Kidney (tissue), 14 donors: Measurements from ENCODE around the gene AKT3. TPM values are rescaled to one million over a fixed set of nuclear protein-coding genes. Genes with fewer than 3 reads are reported as not detected.

Experiments
- DNase-seq, 5 donors: peaks; one replicate each; pipeline ENCODE4 v3.0.0-alpha.2; 2013 to 2020
- FAIRE-seq: peaks from 2 replicates; lab custom pipeline; 2012; peaks lifted over from hg19 to GRCh38; lab: Jason Lieb, UNC
- H3K27ac ChIP-seq, 2 donors: one replicate each; pipeline ENCODE4 v1.7.0; 2013; ENCODE audit warnings: low read depth in 2 of 2, low read length in 2 of 2, inconsistent platforms in 1 of 2
- H3K27me3 ChIP-seq: one replicate; pipeline ENCODE4 v1.7.1; 2013; ENCODE audit warnings: low read length, inconsistent platforms; ENCODE audit not compliant: control insufficient read depth, insufficient read depth
- H3K36me3 ChIP-seq, 3 donors: one replicate each; pipeline versions ENCODE4 v1.7.0 to v1.7.1; 2013; ENCODE audit warnings: low read length in 3 of 3, control low read depth in 1 of 3, inconsistent platforms in 1 of 3; ENCODE audit not compliant: insufficient read depth in 3 of 3, control insufficient read depth in 2 of 3
- H3K4me1 ChIP-seq, 3 donors: one replicate each; pipeline versions ENCODE4 v1.7.0 to v1.7.1; 2013; ENCODE audit warnings: low read length in 3 of 3, inconsistent platforms in 1 of 3, low read depth in 1 of 3; ENCODE audit not compliant: control insufficient read depth in 2 of 3, insufficient read depth in 2 of 3
- H3K4me3 ChIP-seq, 3 donors: one replicate each; pipeline versions ENCODE4 v1.7.0 to v1.8.1; 2013; ENCODE audit warnings: low read length in 3 of 3, control low read depth in 1 of 3, inconsistent platforms in 1 of 3
- H3K9ac ChIP-seq, 3 donors: one replicate each; pipeline versions ENCODE4 v1.7.0 to v1.7.1; 2013; ENCODE audit warnings: low read length in 3 of 3, control low read depth in 1 of 3, inconsistent platforms in 1 of 3
- H3K9me3 ChIP-seq, 3 donors: one replicate each; pipeline versions ENCODE4 v1.7.0 to v1.7.1; 2013; ENCODE audit warnings: low read length in 3 of 3, control low read depth in 1 of 3, inconsistent platforms in 1 of 3; ENCODE audit not compliant: control insufficient read depth in 2 of 3, insufficient read depth in 1 of 3
- intact Hi-C: fragments of 100-400 bp; cut with DNase I; formaldehyde crosslinking; loops from one replicate; pipeline ENCODE4 v1.11.1; 2022
- polyA plus RNA-seq: library from polyadenylated mRNA; stranded (reverse); fragments of 350-450 nt; fragmentation: Illumina TruSeq; extraction: RNeasy Lipid Tissue Mini Kit (QIAGEN cat#74804); gene quantifications from one replicate; pipeline ENCODE4 v1.2.3, GENCODE V29; 2014; ENCODE audit warnings: low read depth, low replicate concordance; ENCODE audit not compliant: insufficient read depth
- total RNA-seq: library from RNA; stranded (reverse); fragmentation: NEBNext Ultra II Directional; extraction: Animal tissue kit (Norgen Biotek cat#: 25700); gene quantifications from one replicate; pipeline ENCODE4 v1.2.1, GENCODE V29; 2021
- TF ChIP-seq, protein P1 (sequence below): IDR thresholded peaks from 3 replicates; pipeline ENCODE4 v1.5.1; 2012; ENCODE audit warnings: mild to moderate bottlenecking, moderate library complexity, borderline replicate concordance; ENCODE audit not compliant: insufficient read depth; ENCODE audit errors: extremely low read depth
- donor health status: control.
- donor health status: control.
- donor health status: control.
- donor health status: control.
- donor health status: control.
- donor health status: DM: yes; HTN: yes; CAD: no.
- donor health status: Normal renal cell carcinoma (clear cell type).

Gene AKT3
- total and polyA plus RNA-seq, 2 donors from 2014 or later = 9.5 to 81.6 TPM

- FAIRE-seq (no peak), DNase-seq (no peak)
- intact Hi-C loops = no loop called here
- H3K27ac ChIP-seq = no peak overlapping the region
- H3K36me3 ChIP-seq = no peaks in the 10 kb centered on the region
- no peaks in the 10 kb centered on the region for H3K27me3 ChIP-seq
- H3K4me3 ChIP-seq = no peak overlapping the region
- H3K4me1 ChIP-seq = peaks cover 0 to 8% (median 0%) of the 10 kb centered on the region in 3 donors
- TF ChIP-seq, protein P1, sequence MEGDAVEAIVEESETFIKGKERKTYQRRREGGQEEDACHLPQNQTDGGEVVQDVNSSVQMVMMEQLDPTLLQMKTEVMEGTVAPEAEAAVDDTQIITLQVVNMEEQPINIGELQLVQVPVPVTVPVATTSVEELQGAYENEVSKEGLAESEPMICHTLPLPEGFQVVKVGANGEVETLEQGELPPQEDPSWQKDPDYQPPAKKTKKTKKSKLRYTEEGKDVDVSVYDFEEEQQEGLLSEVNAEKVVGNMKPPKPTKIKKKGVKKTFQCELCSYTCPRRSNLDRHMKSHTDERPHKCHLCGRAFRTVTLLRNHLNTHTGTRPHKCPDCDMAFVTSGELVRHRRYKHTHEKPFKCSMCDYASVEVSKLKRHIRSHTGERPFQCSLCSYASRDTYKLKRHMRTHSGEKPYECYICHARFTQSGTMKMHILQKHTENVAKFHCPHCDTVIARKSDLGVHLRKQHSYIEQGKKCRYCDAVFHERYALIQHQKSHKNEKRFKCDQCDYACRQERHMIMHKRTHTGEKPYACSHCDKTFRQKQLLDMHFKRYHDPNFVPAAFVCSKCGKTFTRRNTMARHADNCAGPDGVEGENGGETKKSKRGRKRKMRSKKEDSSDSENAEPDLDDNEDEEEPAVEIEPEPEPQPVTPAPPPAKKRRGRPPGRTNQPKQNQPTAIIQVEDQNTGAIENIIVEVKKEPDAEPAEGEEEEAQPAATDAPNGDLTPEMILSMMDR = no peak
- H3K9ac ChIP-seq = no peak overlapping the region
- H3K9me3 ChIP-seq = no peaks in the 10 kb centered on the region
Observed at GRCh38 chr1:243798726-243799125, 51.3 kb downstream of the AKT3 start.

DNA sequence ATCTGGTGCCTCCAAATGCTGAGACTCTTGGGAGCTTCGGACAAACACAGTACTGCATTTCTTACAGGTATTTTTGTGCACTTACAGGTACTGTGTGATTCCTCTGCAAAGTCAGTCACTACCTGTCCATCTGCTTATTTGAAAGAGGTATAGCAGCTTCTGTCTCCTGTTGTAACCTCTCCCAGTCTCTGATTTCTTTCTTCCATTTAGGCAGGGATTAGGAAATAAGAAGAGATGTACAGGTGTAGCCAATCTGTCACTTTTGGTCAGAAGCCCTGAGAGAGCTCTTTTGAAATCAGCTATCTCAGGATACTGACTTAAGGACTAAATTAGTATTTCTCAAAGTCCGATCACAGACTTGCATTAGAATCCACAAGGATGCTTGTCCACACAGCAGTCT lies 54.0 kb downstream of the AKT3 start:
- intact Hi-C loops = no loop called here
- no peak for FAIRE-seq
- TF ChIP-seq, protein P1 = no peak
- Histone ChIP-seq H3K9me3 (no peaks in the 10 kb centered on the region), H3K4me3 (no peak overlapping the region), H3K9ac (no peak overlapping the region), H3K27ac (no peak overlapping the region), H3K4me1 (peaks cover 0 to 17% (median 3%) of the 10 kb centered on the region in 3 donors), H3K36me3 (no peaks in the 10 kb centered on the region), H3K27me3 (no peaks in the 10 kb centered on the region)
- no peak for DNase-seq

GRCh38 chr1:243793298-243793697 lies 56.7 kb downstream of the AKT3 start:
- no peaks in the 10 kb centered on the region for H3K36me3 ChIP-seq
- FAIRE-seq (no peak), DNase-seq (no peak)
- H3K9me3 ChIP-seq = no peaks in the 10 kb centered on the region
- H3K27ac ChIP-seq = no peak overlapping the region
- H3K27me3 ChIP-seq = no peaks in the 10 kb centered on the region
- H3K4me1 ChIP-seq = peaks cover 0 to 17% (median 8%) of the 10 kb centered on the region in 3 donors
- no peak overlapping the region for H3K4me3 ChIP-seq
- TF ChIP-seq, protein P1 = no peak
- intact Hi-C loops = no loop called here
- H3K9ac ChIP-seq = no peak overlapping the region

GRCh38 chr1:243792891-243793290 lies 57.2 kb downstream of the AKT3 start:
- no peak for DNase-seq
- no peak for FAIRE-seq
- Histone ChIP-seq H3K9ac (no peak overlapping the region), H3K4me3 (no peak overlapping the region), H3K4me1 (peaks cover 0 to 17% (median 8%) of the 10 kb centered on the region in 3 donors), H3K36me3 (no peaks in the 10 kb centered on the region), H3K9me3 (no peaks in the 10 kb centered on the region), H3K27me3 (no peaks in the 10 kb centered on the region), H3K27ac (no peak overlapping the region)
- intact Hi-C loops = no loop called here
- TF ChIP-seq, protein P1 = no peak
